Measurements from ENCODE around the gene NMNAT3. TPM values are rescaled to one million over a fixed set of nuclear protein-coding genes. Genes with fewer than 3 reads are reported as not detected.

Gene NMNAT3
- total RNA-seq, 1 donor, result 0.86 TPM

- DNase-seq (ENCODE audit: low read depth), result no peak
- no peak for TF ChIP-seq CTCF (IDR thresholded peaks at IDR 0.05; ENCODE audit: insufficient read depth, low read depth, low read length)
- H3K4me3 ChIP-seq (ENCODE audit: low read depth, low read length), result no peak overlapping the region
Measured at GRCh38 chr3:139671107-139671506, 6.7 kb downstream of the NMNAT3 start.

- no peak for DNase-seq (ENCODE audit: low read depth)
- no peak overlapping the region for H3K4me3 ChIP-seq (ENCODE audit: low read depth, low read length)
- no peak for TF ChIP-seq CTCF (IDR thresholded peaks at IDR 0.05; ENCODE audit: insufficient read depth, low read depth, low read length)
Measured at GRCh38 chr3:139670196-139670595, 7.6 kb downstream of the NMNAT3 start.

GRCh38 chr3:139668332-139668731 is 9.4 kb downstream of the NMNAT3 start:
- no peak for TF ChIP-seq CTCF (IDR thresholded peaks at IDR 0.05; ENCODE audit: insufficient read depth, low read depth, low read length)
- no peak overlapping the region for H3K4me3 ChIP-seq (ENCODE audit: low read depth, low read length)
- DNase-seq (ENCODE audit: low read depth), result no peak

- TF ChIP-seq CTCF (IDR thresholded peaks at IDR 0.05; ENCODE audit: insufficient read depth, low read depth, low read length), result no peak
- H3K4me3 ChIP-seq (ENCODE audit: low read depth, low read length), result no peak overlapping the region
- DNase-seq (ENCODE audit: low read depth), result no peak
Measured at GRCh38 chr3:139664958-139665357, 12.8 kb downstream of the NMNAT3 start.

- DNase-seq (ENCODE audit: low read depth), result no peak
- no peak for TF ChIP-seq CTCF (IDR thresholded peaks at IDR 0.05; ENCODE audit: insufficient read depth, low read depth, low read length)
- H3K4me3 ChIP-seq (ENCODE audit: low read depth, low read length), result no peak overlapping the region
Measured at GRCh38 chr3:139660269-139660668, 17.5 kb downstream of the NMNAT3 start.

- no peak for TF ChIP-seq CTCF (IDR thresholded peaks at IDR 0.05; ENCODE audit: insufficient read depth, low read depth, low read length)
- DNase-seq (ENCODE audit: low read depth), result no peak
- no peak overlapping the region for H3K4me3 ChIP-seq (ENCODE audit: low read depth, low read length)
Measured at GRCh38 chr3:139659511-139659910, 18.3 kb downstream of the NMNAT3 start.

GRCh38 chr3:139657936-139658335 is 19.8 kb downstream of the NMNAT3 start:
- DNase-seq (ENCODE audit: low read depth), result no peak
- no peak overlapping the region for H3K4me3 ChIP-seq (ENCODE audit: low read depth, low read length)
- TF ChIP-seq CTCF (IDR thresholded peaks at IDR 0.05; ENCODE audit: insufficient read depth, low read depth, low read length), result no peak

Data from fibroblast of villous mesenchyme (primary cell).